OCI-LY1 (cell line): ENCODE data around the gene S100Z.

Source experiments
- EZH2 ChIP-seq: fragments of 200-600 bp; sonication (generic), shearing (Covaris generic); IDR thresholded peaks from 2 replicates; pipeline ENCODE4 v1.8.0; 2017; ENCODE audit warnings: borderline replicate concordance, mixed run types, mild to moderate bottlenecking, antibody characterized with exemption, low read length, moderate library complexity, mixed read lengths
- TF ChIP-seq, protein P1 (sequence below): fragments of 200-600 bp; sonication (generic), shearing (Covaris generic); IDR thresholded peaks from 2 replicates; pipeline ENCODE4 v1.5.1; 2017; ENCODE audit warnings: mild to moderate bottlenecking, antibody characterized with exemption, low read length, moderate library complexity, mixed read lengths

DNA sequence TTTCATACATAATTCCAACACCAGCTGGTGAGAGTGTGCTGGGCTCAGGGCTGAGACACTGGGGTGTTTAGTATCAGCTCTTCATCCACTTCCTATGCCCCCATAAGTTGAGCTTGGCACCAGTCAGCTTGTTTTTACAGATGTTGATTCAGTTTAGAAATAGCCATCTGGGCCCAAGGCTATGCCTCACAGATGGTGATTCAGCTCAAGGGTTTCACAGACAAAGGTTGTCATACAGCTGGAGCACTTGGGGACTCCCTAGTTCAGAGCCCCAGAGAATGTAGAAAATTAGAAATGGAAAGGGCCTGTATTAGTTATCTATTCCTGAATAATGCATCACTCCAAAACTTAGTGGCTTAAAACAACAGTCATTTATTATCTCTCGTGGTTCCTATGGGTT, 92.8 kb downstream of the S100Z start:
- TF ChIP-seq, protein P1, sequence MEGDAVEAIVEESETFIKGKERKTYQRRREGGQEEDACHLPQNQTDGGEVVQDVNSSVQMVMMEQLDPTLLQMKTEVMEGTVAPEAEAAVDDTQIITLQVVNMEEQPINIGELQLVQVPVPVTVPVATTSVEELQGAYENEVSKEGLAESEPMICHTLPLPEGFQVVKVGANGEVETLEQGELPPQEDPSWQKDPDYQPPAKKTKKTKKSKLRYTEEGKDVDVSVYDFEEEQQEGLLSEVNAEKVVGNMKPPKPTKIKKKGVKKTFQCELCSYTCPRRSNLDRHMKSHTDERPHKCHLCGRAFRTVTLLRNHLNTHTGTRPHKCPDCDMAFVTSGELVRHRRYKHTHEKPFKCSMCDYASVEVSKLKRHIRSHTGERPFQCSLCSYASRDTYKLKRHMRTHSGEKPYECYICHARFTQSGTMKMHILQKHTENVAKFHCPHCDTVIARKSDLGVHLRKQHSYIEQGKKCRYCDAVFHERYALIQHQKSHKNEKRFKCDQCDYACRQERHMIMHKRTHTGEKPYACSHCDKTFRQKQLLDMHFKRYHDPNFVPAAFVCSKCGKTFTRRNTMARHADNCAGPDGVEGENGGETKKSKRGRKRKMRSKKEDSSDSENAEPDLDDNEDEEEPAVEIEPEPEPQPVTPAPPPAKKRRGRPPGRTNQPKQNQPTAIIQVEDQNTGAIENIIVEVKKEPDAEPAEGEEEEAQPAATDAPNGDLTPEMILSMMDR = no peak
- TF ChIP-seq EZH2 = no peak
